Hematopoietic multipotent progenitor cell (in vitro differentiated cells): Measurements from ENCODE around the gene DSCAML1. TPM values are rescaled to one million over a fixed set of nuclear protein-coding genes. Genes with fewer than 3 reads are reported as not detected.
"Not testable (repeated sequence)": the region's sequence is repeated elsewhere in the genome, so short reads cannot be mapped to it uniquely, and the experiment has no call there.

Source experiments
- DNase-seq, 3 donors: peaks; one replicate each; pipeline ENCODE4 v3.0.0-alpha.2; 2011 to 2015; ENCODE audit warnings: low read depth in 2 of 3, low spot score in 2 of 3
- total RNA-seq: library from RNA; depleted of rRNA; stranded (reverse); fragments of >200 nt; gene quantifications from one replicate; pipeline ENCODE4 v1.2.3, GENCODE V29; 2012

The DSCAML1 gene
- total RNA-seq, 1 donor, result 0.27 TPM

- DNase-seq, result no peak
These were observed 23.1 kb upstream of the DSCAML1 start for GRCh38 chr11:117820071-117820470.

- peak in 1 of 3 donors; percentile 56 for DNase-seq
These were observed 22.4 kb upstream of the DSCAML1 start for GRCh38 chr11:117819096-117820040.

GRCh38 chr11:117818041-117818873 lies 21.2 kb upstream of the DSCAML1 start:
- peak in 2 of 3 donors; percentile 56 to 84 for DNase-seq

- peak; percentile 77 to 78 (median 77) for DNase-seq
These were observed 20.5 kb upstream of the DSCAML1 start for GRCh38 chr11:117817368-117818040.

- no peak for DNase-seq
These were observed 19.9 kb upstream of the DSCAML1 start for GRCh38 chr11:117816846-117817367.

- no peak for DNase-seq
These were observed 19.2 kb upstream of the DSCAML1 start for GRCh38 chr11:117816151-117816741.

GRCh38 chr11:117815262-117815803 lies 18.3 kb upstream of the DSCAML1 start:
- peak; percentile 52 to 93 (median 89) for DNase-seq

- peak in 2 of 3 donors; percentile 86 to 89 for DNase-seq
These were observed 17.8 kb upstream of the DSCAML1 start for GRCh38 chr11:117814766-117815261.

- no peak for DNase-seq
These were observed 17.3 kb upstream of the DSCAML1 start for GRCh38 chr11:117814204-117814765.

- DNase-seq, result not testable (repeated sequence)
These were observed 13.0 kb upstream of the DSCAML1 start for GRCh38 chr11:117810056-117810451.

- DNase-seq, result peak in 2 of 3 donors; percentile 68 to 72
These were observed 12.4 kb upstream of the DSCAML1 start for GRCh38 chr11:117809236-117810055.

GRCh38 chr11:117808784-117809183 lies 11.8 kb upstream of the DSCAML1 start:
- DNase-seq, result no peak

GRCh38 chr11:117807482-117808327 lies 10.7 kb upstream of the DSCAML1 start:
- DNase-seq, result peak in 2 of 3 donors; percentile 65 to 78

GRCh38 chr11:117806846-117807245 lies 9.8 kb upstream of the DSCAML1 start:
- no peak for DNase-seq

- no peak for DNase-seq
These were observed 8.0 kb upstream of the DSCAML1 start for GRCh38 chr11:117805045-117805444.

GRCh38 chr11:117803896-117804295 lies 6.9 kb upstream of the DSCAML1 start:
- DNase-seq, result no peak

- DNase-seq, result no peak
These were observed 2.6 kb upstream of the DSCAML1 start for GRCh38 chr11:117799634-117800033.
